CD4-positive, alpha-beta T cell treated with Interleukin-4 for 1 hour (primary cell): ENCODE results near the gene CCDC116.
"Not testable (repeated sequence)": the region's sequence is repeated elsewhere in the genome, so short reads cannot be mapped to it uniquely, and the experiment has no call there.

ENCODE experiments used
- DNase-seq, 2 donors: peaks; one replicate each; pipeline ENCODE4 v3.0.0-alpha.2; 2020 to 2022

The CCDC116 gene

GRCh38 chr22:21633481-21633880 is 921 bp downstream of the CCDC116 start:
- no peak for DNase-seq

DNA sequence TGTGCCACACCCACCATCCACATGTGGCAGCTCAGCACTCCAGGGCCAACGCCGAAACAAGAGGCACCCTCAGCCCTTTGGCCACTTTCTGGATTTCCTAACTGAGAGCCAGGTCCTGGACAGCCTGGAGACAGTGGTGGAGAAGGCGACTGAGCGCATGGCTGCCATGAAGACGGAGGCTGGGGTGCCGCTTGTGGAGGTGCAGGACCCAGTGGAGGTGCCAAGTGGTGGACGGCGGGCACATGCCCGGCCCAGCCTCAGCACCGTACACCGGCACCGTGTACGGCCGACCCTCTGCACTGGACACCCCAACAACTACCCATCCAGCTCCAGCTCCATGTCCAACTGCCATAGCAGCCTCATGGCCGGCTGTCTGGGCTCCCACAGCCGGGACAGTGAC is 1.5 kb downstream of the CCDC116 start:
- no peak for DNase-seq

- no peak for DNase-seq
These were observed 2.3 kb downstream of the CCDC116 start for GRCh38 chr22:21634844-21635243.

DNA sequence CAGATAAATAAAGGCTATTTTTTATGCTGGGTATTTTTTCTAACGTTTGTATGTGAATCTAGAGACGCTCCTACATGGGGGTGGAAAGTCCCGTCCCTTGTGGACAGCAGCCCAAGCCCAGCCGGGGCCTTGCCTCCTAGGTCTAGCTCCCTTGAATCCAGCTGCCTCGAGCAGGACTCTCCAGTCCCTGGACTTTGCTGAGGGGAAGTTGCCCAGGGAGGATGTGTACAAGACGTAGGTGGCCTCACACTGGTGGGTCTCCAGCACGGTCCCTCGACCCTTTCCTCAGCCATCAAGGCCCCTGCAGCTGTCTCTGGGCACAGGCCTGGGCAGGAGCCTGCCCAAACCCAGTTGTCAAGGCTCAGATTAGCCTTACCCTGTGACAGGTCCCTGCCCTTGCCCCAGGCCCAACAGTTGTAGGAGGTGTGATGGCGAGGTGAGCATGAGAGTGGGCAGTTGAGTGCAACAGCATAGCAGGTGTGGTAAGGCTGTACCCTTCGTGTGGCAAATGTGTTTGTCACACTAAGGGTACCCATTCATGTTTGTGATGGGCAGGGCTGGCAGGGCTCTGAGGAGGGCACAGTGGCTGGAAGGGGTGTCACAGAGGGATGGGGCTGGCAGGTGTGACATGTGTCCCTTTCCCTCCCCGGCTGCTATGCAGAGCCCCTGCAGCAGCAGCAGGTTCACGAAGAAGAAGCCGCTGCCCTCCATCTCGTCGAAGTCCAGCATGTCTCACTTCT is 3.4 kb downstream of the CCDC116 start:
- no peak for DNase-seq

DNA sequence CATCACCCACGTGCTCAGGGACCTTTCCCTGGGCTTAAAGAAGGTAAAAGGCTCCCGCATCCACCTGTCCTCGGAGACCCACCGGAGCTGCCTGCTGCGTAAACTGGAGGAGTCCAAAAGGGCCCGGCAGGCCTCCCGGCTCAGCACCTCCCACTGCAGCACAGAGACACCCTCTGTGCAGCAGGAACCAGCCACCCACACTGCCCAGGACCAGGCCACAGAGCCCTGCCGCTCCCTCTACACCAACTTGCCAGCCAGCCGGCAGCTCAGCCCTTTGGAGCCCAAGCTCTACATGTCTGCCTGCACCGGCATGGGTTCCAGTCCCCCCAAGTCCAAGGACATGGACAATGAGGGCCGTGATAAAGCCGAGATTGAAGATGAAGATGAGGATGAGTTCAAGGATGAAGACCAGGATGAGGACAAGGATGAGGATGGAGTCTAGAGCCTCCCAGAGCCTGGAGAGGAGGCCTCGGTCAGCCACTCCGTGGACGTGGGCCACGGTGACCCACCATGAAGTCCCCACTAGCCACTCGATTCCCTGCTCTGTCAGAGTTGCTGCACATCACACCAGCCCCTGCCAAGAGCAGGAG is 4.2 kb downstream of the CCDC116 start:
- no peak for DNase-seq

DNA sequence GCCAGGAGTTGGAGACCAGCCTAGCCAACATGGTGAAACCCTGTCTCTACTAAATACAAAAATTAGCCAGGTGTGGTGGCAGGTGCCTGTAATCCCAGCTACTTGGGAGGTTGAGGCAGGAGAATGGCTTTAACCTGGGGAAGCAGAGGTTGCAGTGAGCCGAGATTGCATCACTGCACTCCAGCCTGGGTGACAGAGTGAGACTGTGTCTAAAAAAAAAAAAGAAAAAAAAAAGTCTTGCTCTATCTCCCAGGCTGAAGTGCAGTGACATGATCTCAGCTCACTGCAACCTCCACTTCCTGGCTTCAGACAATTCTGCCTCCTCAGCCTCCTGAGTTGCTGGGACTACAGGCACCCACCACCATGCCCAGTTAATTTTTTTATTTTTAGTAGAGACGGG is 4.9 kb downstream of the CCDC116 start:
- not testable (repeated sequence) for DNase-seq

- no peak for DNase-seq
These were observed 6.8 kb downstream of the CCDC116 start for GRCh38 chr22:21639359-21639758.

GRCh38 chr22:21640810-21641209 is 8.2 kb downstream of the CCDC116 start:
- no peak for DNase-seq

DNA sequence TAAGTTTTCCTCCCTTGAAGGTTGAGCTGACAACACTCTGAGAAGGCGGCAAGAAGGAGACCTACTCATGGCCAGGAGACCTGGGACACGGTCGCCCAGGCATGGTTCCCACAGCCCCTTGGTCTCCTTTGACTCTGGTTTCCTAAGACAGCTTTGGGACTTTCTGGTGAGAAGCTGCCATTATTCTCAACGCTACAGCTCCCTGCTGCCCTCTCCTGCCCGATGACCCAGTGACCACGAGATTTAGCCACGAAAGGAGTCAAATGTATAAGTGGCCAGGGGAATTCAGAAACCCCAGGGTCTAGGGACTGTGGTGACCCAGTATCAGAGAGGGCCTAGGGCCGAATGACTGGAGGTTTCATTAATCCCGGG is 8.8 kb downstream of the CCDC116 start:
- DNase-seq, result no peak

- DNase-seq, result peak; percentile 99
These were observed 9.4 kb downstream of the CCDC116 start, which contains the start of gene SDF2L1 for GRCh38 chr22:21641789-21642583. Gene SDF2L1 (plus strand): TSS chr22:21642302. CDS start chr22:21642337, 35 bp downstream.

GRCh38 chr22:21642584-21643448 is 10.3 kb downstream of the CCDC116 start:
- DNase-seq, result peak; percentile 61 to 65

DNA sequence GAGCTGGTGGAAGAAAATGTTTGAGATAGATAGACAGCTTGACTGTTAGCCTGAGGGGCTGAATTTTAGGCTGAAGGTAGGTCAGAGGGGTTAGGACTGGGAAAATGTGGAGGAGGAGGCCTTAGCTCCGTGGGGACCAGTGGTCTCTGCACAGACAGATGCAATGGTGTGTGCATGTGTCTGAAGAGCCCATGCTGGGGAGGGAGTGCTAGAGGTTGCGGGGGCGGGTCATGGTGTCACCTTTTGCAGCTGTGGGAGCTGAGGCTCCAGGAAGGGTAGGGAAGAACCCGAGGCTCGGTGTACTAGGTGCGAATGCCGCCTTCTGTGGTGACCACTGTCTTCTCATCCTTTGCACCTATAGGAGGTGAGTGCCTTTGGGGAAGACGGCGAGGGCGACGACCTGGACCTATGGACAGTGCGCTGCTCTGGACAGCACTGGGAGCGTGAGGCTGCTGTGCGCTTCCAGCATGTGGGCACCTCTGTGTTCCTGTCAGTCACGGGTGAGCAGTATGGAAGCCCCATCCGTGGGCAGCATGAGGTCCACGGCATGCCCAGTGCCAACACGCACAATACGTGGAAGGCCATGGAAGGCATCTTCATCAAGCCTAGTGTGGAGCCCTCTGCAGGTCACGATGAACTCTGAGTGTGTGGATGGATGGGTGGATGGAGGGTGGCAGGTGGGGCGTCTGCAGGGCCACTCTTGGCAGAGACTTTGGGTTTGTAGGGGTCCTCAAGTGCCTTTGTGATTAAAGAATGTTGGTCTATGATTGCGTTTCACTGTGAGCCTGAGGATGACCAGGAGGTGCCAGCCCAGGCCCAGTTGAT is 11.2 kb downstream of the CCDC116 start:
- no peak for DNase-seq

DNA sequence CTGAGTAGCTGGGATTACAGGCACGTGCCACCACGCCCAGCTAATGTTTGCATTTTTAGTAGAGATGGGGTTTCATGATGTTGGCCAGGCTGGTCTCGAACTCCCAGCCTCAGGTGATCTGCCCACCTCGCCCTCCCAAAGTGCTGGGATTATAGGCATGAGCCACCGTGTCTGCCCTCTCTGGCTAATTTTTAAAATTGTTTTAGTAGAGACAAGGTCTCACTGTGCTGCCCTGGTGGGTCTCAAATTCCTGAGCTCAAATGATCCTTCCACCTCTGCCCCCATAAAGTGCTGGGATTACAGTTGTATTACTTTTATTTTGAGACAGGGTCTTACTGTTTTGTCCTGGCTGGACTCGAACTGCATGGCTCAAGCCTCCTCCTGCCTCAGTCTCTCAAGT is 13.0 kb downstream of the CCDC116 start:
- not testable (repeated sequence) for DNase-seq

- DNase-seq, result peak; percentile 86 to 88
These were observed 14.3 kb downstream of the CCDC116 start for GRCh38 chr22:21646608-21647590.

DNA sequence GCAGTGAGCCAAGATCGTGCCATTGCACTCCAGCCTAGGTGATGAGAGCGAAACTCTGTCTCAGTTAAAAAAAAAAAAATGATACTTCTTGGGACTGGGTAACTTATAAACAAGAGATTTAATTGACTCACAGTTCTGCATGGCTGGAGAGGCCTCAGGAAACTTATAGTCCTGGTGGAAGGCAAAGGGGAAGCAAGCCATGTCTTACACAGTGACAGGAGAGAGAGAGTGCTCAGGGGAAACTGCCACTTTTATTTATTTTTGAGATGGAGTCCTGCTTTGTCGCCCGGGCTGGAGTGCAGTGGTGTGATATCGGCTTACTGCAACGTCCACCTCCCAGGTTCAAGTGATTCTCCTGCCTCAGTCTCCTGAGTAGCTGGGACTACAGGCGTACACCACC is 17.7 kb downstream of the CCDC116 start:
- no peak for DNase-seq

DNA sequence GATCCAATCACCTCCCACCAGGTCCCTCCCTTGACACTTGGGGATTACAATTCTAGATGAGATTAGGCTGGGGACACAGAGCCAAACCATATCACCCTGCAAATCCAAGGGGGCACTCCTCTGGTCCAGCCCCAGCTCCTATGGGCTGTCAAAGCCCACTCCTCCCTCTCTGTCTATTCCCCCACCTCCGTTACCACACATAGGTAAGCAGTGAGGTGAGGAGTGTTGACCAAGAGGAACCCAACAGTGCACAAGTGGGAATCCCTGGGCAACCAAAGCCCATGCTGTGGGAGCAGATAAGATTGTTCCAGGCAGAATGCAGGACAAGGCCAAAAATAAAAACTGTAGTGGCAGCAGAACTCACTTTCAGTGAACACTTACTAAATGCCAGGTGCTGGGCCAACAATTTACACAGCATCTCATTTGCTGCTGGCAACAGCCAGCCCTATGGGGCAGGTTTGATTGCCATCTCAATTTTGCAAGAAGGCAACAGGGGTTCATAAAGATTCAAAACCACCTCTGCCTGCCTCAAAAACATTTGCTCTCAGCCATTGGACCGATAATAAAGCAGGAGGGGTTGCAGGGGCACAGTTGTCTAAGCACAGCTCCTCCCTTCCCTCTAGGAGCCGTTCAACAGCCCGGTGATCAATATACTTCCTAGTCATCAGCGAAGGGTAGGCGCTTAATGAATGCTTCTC is 18.4 kb downstream of the CCDC116 start:
- no peak for DNase-seq

- DNase-seq, result no peak
These were observed 19.0 kb downstream of the CCDC116 start for GRCh38 chr22:21651521-21652009.

- peak; percentile 80 to 82 for DNase-seq
These were observed 19.5 kb downstream of the CCDC116 start for GRCh38 chr22:21652010-21652546.
